SK-N-SH (cell line): ENCODE measurements around the gene SLFN12. TPM values are rescaled to one million over a fixed set of nuclear protein-coding genes. Genes with fewer than 3 reads are reported as not detected.
"Not testable (repeated sequence)": the region's sequence is repeated elsewhere in the genome, so short reads cannot be mapped to it uniquely, and the experiment has no call there.

Experiments
- CTCF ChIA-PET: fragments of 300-600, 350-600 bp; formaldehyde crosslinking; extraction: SDS; loops from one replicate; lab custom pipeline; 2021; lab: Yijun Ruan, JAX
- POLR2A ChIA-PET: fragments of 350-600 bp; sonication (Branson Sonifier 250); formaldehyde crosslinking; extraction: SDS; loops from one replicate; lab custom pipeline; 2020; ENCODE audit warnings: antibody characterized with exemption, inconsistent platforms; lab: Yijun Ruan, JAX
- DNase-seq: peaks from one replicate; pipeline ENCODE4 v3.0.0; 2012
- H2AFZ ChIP-seq: fragments of 200-600 bp; sonication (generic); 2 replicates; pipeline ENCODE4 v1.8.1; 2016; ENCODE audit warnings: antibody characterized with exemption, mild to moderate bottlenecking, low read depth
- H3F3A ChIP-seq: fragments of 200-600 bp; sonication (generic); replicated peaks from 2 replicates; pipeline ENCODE3; 2016; ENCODE audit warnings: antibody characterized with exemption, mild to moderate bottlenecking; ENCODE audit not compliant: insufficient read depth
- H3K27ac ChIP-seq, 2 experiments: fragments of 200-500 bp in 1 of 2; fragments of 200-600 bp in 1 of 2; sonication (Bioruptor generic) in 1 of 2; sonication (generic), shearing (Covaris generic) in 1 of 2; 2 replicates each; pipeline versions ENCODE4 v1.5.1 to v1.6.1; 2014 to 2016; ENCODE audit warnings: low read depth in 2 of 2, inconsistent platforms in 1 of 2, low read length in 1 of 2, mild to moderate bottlenecking in 1 of 2, mixed read lengths in 1 of 2
- H3K27me3 ChIP-seq: fragments of 200-600 bp; sonication (generic), shearing (Covaris generic); 2 replicates; pipeline ENCODE4 v1.6.1; 2016; ENCODE audit warnings: mixed run types; ENCODE audit not compliant: insufficient read depth
- H3K36me3 ChIP-seq, 2 experiments: fragments of 200-500 bp in 1 of 2; fragments of 200-600 bp in 1 of 2; sonication (Bioruptor generic) in 1 of 2; sonication (generic) in 1 of 2; replicated peaks in 1 of 2; 2 replicates each; pipeline versions ENCODE3 to v1.5.1; 2014 to 2016; ENCODE audit warnings: low read length in 1 of 2, mild to moderate bottlenecking in 1 of 2; ENCODE audit not compliant: insufficient read depth in 2 of 2, control insufficient read depth in 1 of 2
- H3K4me1 ChIP-seq, 2 experiments: fragments of 200-500 bp in 1 of 2; fragments of 200-600 bp in 1 of 2; sonication (Bioruptor generic) in 1 of 2; sonication (generic), shearing (Covaris generic) in 1 of 2; 2 replicates each; pipeline versions ENCODE4 v1.5.1 to v1.6.1; 2014 to 2016; ENCODE audit warnings: low read depth in 1 of 2, low read length in 1 of 2, mixed run types in 1 of 2; ENCODE audit not compliant: insufficient read depth in 2 of 2, control insufficient read depth in 1 of 2
- H3K4me2 ChIP-seq: fragments of 200-600 bp; sonication (generic), shearing (Covaris generic); 2 replicates; pipeline ENCODE4 v1.6.1; 2017; ENCODE audit warnings: mixed run types
- H3K4me3 ChIP-seq, 2 experiments: fragments of 200-500 bp in 1 of 2; fragments of 200-600 bp in 1 of 2; sonication (Bioruptor generic) in 1 of 2; sonication (generic), shearing (Covaris generic) in 1 of 2; 2 replicates each; pipeline versions ENCODE4 v1.5.1 to v1.8.1; 2014 to 2016; ENCODE audit warnings: low read depth in 2 of 2, inconsistent platforms in 1 of 2, low read length in 1 of 2, mild to moderate bottlenecking in 1 of 2, mixed read lengths in 1 of 2, moderate library complexity in 1 of 2
- H3K79me2 ChIP-seq: fragments of 200-600 bp; sonication (generic); 2 replicates; pipeline ENCODE4 v1.8.1; 2017; ENCODE audit warnings: mild to moderate bottlenecking; ENCODE audit not compliant: insufficient read depth
- H3K9ac ChIP-seq: fragments of 200-600 bp; sonication (generic); 2 replicates; pipeline ENCODE4 v1.6.1; 2017; ENCODE audit warnings: mixed run types
- H3K9me2 ChIP-seq: fragments of 200-600 bp; sonication (generic); 2 replicates; pipeline ENCODE4 v1.6.1; 2017; ENCODE audit warnings: mixed run types
- H3K9me3 ChIP-seq: fragments of 200-600 bp; sonication (generic); 2 replicates; pipeline ENCODE4 v1.6.1; 2017; ENCODE audit warnings: mixed run types, mild to moderate bottlenecking, moderate library complexity
- H4K20me1 ChIP-seq: fragments of 200-600 bp; sonication (generic); 2 replicates; pipeline ENCODE4 v1.6.1; 2017; ENCODE audit warnings: mild to moderate bottlenecking, mixed run types; ENCODE audit not compliant: insufficient read depth
- CHD2 ChIP-seq: fragments of 150-350 bp; IDR thresholded peaks from 2 replicates; pipeline ENCODE4 v1.6.1; 2018; ENCODE audit warnings: low read length; ENCODE audit not compliant: partially characterized antibody
- FOSL2 ChIP-seq: IDR thresholded peaks from 2 replicates; pipeline ENCODE4 v1.4.0; 2012; ENCODE audit warnings: low read depth, mild to moderate bottlenecking, moderate library complexity, borderline replicate concordance
- FOXJ3 ChIP-seq: sonication (generic); formaldehyde crosslinking; IDR thresholded peaks from 2 replicates; pipeline ENCODE4 v1.5.1; 2020; ENCODE audit warnings: mild to moderate bottlenecking, missing genetic modification reagents
- GABPA ChIP-seq: IDR thresholded peaks from 2 replicates; pipeline ENCODE4 v1.4.0; 2012; ENCODE audit warnings: low read depth, mild to moderate bottlenecking
- GATA2 ChIP-seq: sonication (generic); formaldehyde crosslinking; IDR thresholded peaks from 2 replicates; pipeline ENCODE4 v1.5.0; 2020; ENCODE audit warnings: mild to moderate bottlenecking, missing genetic modification reagents
- JUND ChIP-seq: IDR thresholded peaks from 2 replicates; pipeline ENCODE4 v1.4.0; 2012
- MXI1 ChIP-seq: IDR thresholded peaks from 2 replicates; pipeline ENCODE4 v1.6.1; 2012; ENCODE audit warnings: mild to moderate bottlenecking, low read depth, low read length, improper control_type of control experiment
- NFIC ChIP-seq: IDR thresholded peaks from 2 replicates; pipeline ENCODE4 v1.4.0; 2012; ENCODE audit warnings: borderline replicate concordance
- NRF1 ChIP-seq: IDR thresholded peaks from 2 replicates; pipeline ENCODE4 v1.6.1; 2012; ENCODE audit warnings: low read depth, mild to moderate bottlenecking, low read length
- POLR2AphosphoS5 ChIP-seq: IDR thresholded peaks from 2 replicates; pipeline ENCODE4 v1.6.1; 2012; ENCODE audit warnings: low read depth, low read length
- RAD21 ChIP-seq: IDR thresholded peaks from 2 replicates; pipeline ENCODE4 v1.6.1; 2012; ENCODE audit warnings: mild to moderate bottlenecking, low read length
- RCOR1 ChIP-seq: fragments of 150-350 bp; IDR thresholded peaks from 2 replicates; pipeline ENCODE4 v1.6.1; 2017; ENCODE audit warnings: antibody characterized with exemption, low read length
- REST ChIP-seq: IDR thresholded peaks from 2 replicates; pipeline ENCODE4 v1.6.1; 2012; ENCODE audit warnings: mild to moderate bottlenecking, low read depth, low read length, moderate library complexity
- RFX5 ChIP-seq: IDR thresholded peaks from 2 replicates; pipeline ENCODE4 v1.6.1; 2012; ENCODE audit warnings: mild to moderate bottlenecking, improper control_type of control experiment, low read length
- RXRA ChIP-seq: IDR thresholded peaks from 2 replicates; pipeline ENCODE4 v1.4.0; 2012; ENCODE audit warnings: low read depth, mild to moderate bottlenecking, borderline replicate concordance
- SIN3A ChIP-seq: IDR thresholded peaks from 2 replicates; pipeline ENCODE4 v1.6.1; 2012; ENCODE audit warnings: low read depth, mild to moderate bottlenecking, low read length, moderate library complexity, borderline replicate concordance
- TEAD4 ChIP-seq: IDR thresholded peaks from 2 replicates; pipeline ENCODE4 v1.4.0; 2012; ENCODE audit warnings: mild to moderate bottlenecking, borderline replicate concordance; ENCODE audit not compliant: insufficient read depth
- WGBS: methylation state at CpG from one replicate; pipeline ENCODE4 v1.1.6; 2017; ENCODE audit warnings: low lambda C conversion rate; 5-methylcytosine and 5-hydroxymethylcytosine counted together
- polyA plus RNA-seq, 3 experiments: library from polyadenylated mRNA; depleted of rRNA; stranded (reverse); fragments of >200 nt; gene quantifications; 2 replicates each; pipeline ENCODE4 v1.2.3, GENCODE V29; 2012

SLFN12 gene
- polyA plus RNA-seq, 1 of the 3 experiments (the other 2 are of a cell fraction), result 5.6 TPM

GRCh38 chr17:35460354-35460851, 28.1 kb upstream of the SLFN12 start:
- Histone ChIP-seq H3K4me2 (no peak overlapping the region), H4K20me1 (no peaks in the 10 kb centered on the region), H3K27ac (no peak overlapping the region), H3K27me3 (peaks cover 50% of the 10 kb centered on the region), H3K9ac (no peak overlapping the region), H3K9me3 (no peaks in the 10 kb centered on the region), H3K9me2 (no peaks in the 10 kb centered on the region), H3K79me2 (no peaks in the 10 kb centered on the region), H3K4me3 (no peak overlapping the region), H2AFZ (no peak overlapping the region), H3K36me3 (no peaks in the 10 kb centered on the region), H3F3A (no peaks in the 10 kb centered on the region), H3K4me1 (no peaks in the 10 kb centered on the region)
- CTCF ChIA-PET, result no interaction called here
- peak; percentile 9 for DNase-seq
- WGBS, result 40% methylated on average over 31 of the region's 44 CpGs
- TF ChIP-seq GABPA (no peak), NRF1 (no peak), POLR2AphosphoS5 (no peak), REST (no peak), MXI1 (no peak), FOSL2 (no peak), RAD21 (no peak), CHD2 (no peak), RXRA (no peak), RCOR1 (no peak), FOXJ3 (CRISPR knock-in tag) (no peak), SIN3A (no peak), JUND (no peak), NFIC (no peak), RFX5 (no peak), GATA2 (CRISPR knock-in tag) (no peak), TEAD4 (no peak)
- POLR2A ChIA-PET, result no interaction called here

GRCh38 chr17:35454035-35454434, 21.7 kb upstream of the SLFN12 start:
- H2AFZ ChIP-seq, H3K4me1 ChIP-seq, H3K36me3 ChIP-seq, H3K9me3 ChIP-seq, H3K9ac ChIP-seq, DNase-seq, H3K9me2 ChIP-seq, H3K4me3 ChIP-seq, H3F3A ChIP-seq, H4K20me1 ChIP-seq, H3K27ac ChIP-seq, CTCF ChIA-PET, H3K4me2 ChIP-seq, H3K79me2 ChIP-seq, POLR2A ChIA-PET: not testable (repeated sequence)
- WGBS, result 25% methylated on average over 5 of the region's 5 CpGs
- peaks cover 51% of the 10 kb centered on the region for H3K27me3 ChIP-seq
